ENCODE data around the gene SERINC5. TPM values are rescaled to one million over a fixed set of nuclear protein-coding genes. Genes with fewer than 3 reads are reported as not detected.

SERINC5 gene
- total and polyA plus RNA-seq, 4 donors, result 6.2 to 84.5 (median 23.9) TPM

- no peaks in the 10 kb centered on the region for H3K9me3 ChIP-seq (ENCODE audit: control insufficient read depth in 4 of 4, insufficient read depth in 3 of 4, low read length in 3 of 4)
- 96% methylated on average over 4 of the region's 4 CpGs for WGBS, 2 donors
- TF ChIP-seq CTCF (IDR thresholded peaks at IDR 0.05; ENCODE audit: control extremely low read depth, extremely low read depth), result no peak
- no peaks in the 10 kb centered on the region for H3K27me3 ChIP-seq (ENCODE audit: control insufficient read depth in 3 of 3, insufficient read depth in 3 of 3, low read length in 2 of 3)
- ATAC-seq (ENCODE audit: insufficient read depth, low FRiP score) (no peak), DNase-seq (no peak)
- H3K27ac ChIP-seq (ENCODE audit: low read depth in 1 of 2, low read length in 1 of 2), result no peak overlapping the region
- H3K36me3 ChIP-seq (ENCODE audit: control insufficient read depth in 4 of 4, insufficient read depth in 4 of 4, low read length in 4 of 4), result no peaks in the 10 kb centered on the region
- no peak overlapping the region for H3K4me3 ChIP-seq
- peaks cover 0 to 5% (median 0%) of the 10 kb centered on the region in 5 donors for H3K4me1 ChIP-seq (ENCODE audit: control insufficient read depth in 5 of 5, insufficient read depth in 5 of 5, low read length in 5 of 5)
- H3K9ac ChIP-seq (ENCODE audit: insufficient read depth in 1 of 2, low read length in 2 of 2), result no peak overlapping the region
Measured at GRCh38 chr5:80078921-80079320, 176.9 kb downstream of the SERINC5 start.

GRCh38 chr5:80077051-80077714 is 178.7 kb downstream of the SERINC5 start:
- ATAC-seq (ENCODE audit: insufficient read depth, low FRiP score) (no peak), DNase-seq (no peak)
- TF ChIP-seq CTCF (IDR thresholded peaks at IDR 0.05; ENCODE audit: control extremely low read depth, extremely low read depth), result no peak
- Histone ChIP-seq H3K36me3 (ENCODE audit: control insufficient read depth in 4 of 4, insufficient read depth in 4 of 4, low read length in 4 of 4) (no peaks in the 10 kb centered on the region), H3K27me3 (ENCODE audit: control insufficient read depth in 3 of 3, insufficient read depth in 3 of 3, low read length in 2 of 3) (no peaks in the 10 kb centered on the region), H3K27ac (ENCODE audit: low read depth in 1 of 2, low read length in 1 of 2) (no peak overlapping the region), H3K9me3 (ENCODE audit: control insufficient read depth in 4 of 4, insufficient read depth in 3 of 4, low read length in 3 of 4) (no peaks in the 10 kb centered on the region), H3K4me1 (ENCODE audit: control insufficient read depth in 5 of 5, insufficient read depth in 5 of 5, low read length in 5 of 5) (no peaks in the 10 kb centered on the region), H3K4me3 (no peak overlapping the region), H3K9ac (ENCODE audit: insufficient read depth in 1 of 2, low read length in 2 of 2) (no peak overlapping the region)
- 86 to 91% methylated on average over 3 of the region's 3 CpGs for WGBS, 2 donors

GRCh38 chr5:80076131-80077050 is 179.5 kb downstream of the SERINC5 start:
- Histone ChIP-seq H3K4me3 (no peak overlapping the region), H3K9me3 (ENCODE audit: control insufficient read depth in 4 of 4, insufficient read depth in 3 of 4, low read length in 3 of 4) (no peaks in the 10 kb centered on the region), H3K27ac (ENCODE audit: low read depth in 1 of 2, low read length in 1 of 2) (no peak overlapping the region), H3K36me3 (ENCODE audit: control insufficient read depth in 4 of 4, insufficient read depth in 4 of 4, low read length in 4 of 4) (no peaks in the 10 kb centered on the region), H3K27me3 (ENCODE audit: control insufficient read depth in 3 of 3, insufficient read depth in 3 of 3, low read length in 2 of 3) (no peaks in the 10 kb centered on the region), H3K9ac (ENCODE audit: insufficient read depth in 1 of 2, low read length in 2 of 2) (no peak overlapping the region), H3K4me1 (ENCODE audit: control insufficient read depth in 5 of 5, insufficient read depth in 5 of 5, low read length in 5 of 5) (no peaks in the 10 kb centered on the region)
- ATAC-seq (ENCODE audit: insufficient read depth, low FRiP score) (no peak), DNase-seq (no peak)
- 89 to 93% methylated on average over 10 of the region's 10 CpGs for WGBS, 2 donors
- TF ChIP-seq CTCF (IDR thresholded peaks at IDR 0.05; ENCODE audit: control extremely low read depth, extremely low read depth), result no peak

All from lung (tissue), 12 donors.